SK-N-SH (cell line): ENCODE results near the gene SLIT1. TPM values are rescaled to one million over a fixed set of nuclear protein-coding genes. Genes with fewer than 3 reads are reported as not detected.

Source experiments
- CTCF ChIA-PET: fragments of 300-600, 350-600 bp; formaldehyde crosslinking; extraction: SDS; loops from one replicate; lab custom pipeline; 2021; lab: Yijun Ruan, JAX
- POLR2A ChIA-PET: fragments of 350-600 bp; sonication (Branson Sonifier 250); formaldehyde crosslinking; extraction: SDS; loops from one replicate; lab custom pipeline; 2020; ENCODE audit warnings: antibody characterized with exemption, inconsistent platforms; lab: Yijun Ruan, JAX
- DNase-seq: peaks from one replicate; pipeline ENCODE4 v3.0.0; 2012
- H2AFZ ChIP-seq: fragments of 200-600 bp; sonication (generic); 2 replicates; pipeline ENCODE4 v1.8.1; 2016; ENCODE audit warnings: antibody characterized with exemption, mild to moderate bottlenecking, low read depth
- H3F3A ChIP-seq: fragments of 200-600 bp; sonication (generic); replicated peaks from 2 replicates; pipeline ENCODE3; 2016; ENCODE audit warnings: antibody characterized with exemption, mild to moderate bottlenecking; ENCODE audit not compliant: insufficient read depth
- H3K27ac ChIP-seq, 2 experiments: fragments of 200-500 bp in 1 of 2; fragments of 200-600 bp in 1 of 2; sonication (Bioruptor generic) in 1 of 2; sonication (generic), shearing (Covaris generic) in 1 of 2; 2 replicates each; pipeline versions ENCODE4 v1.5.1 to v1.6.1; 2014 to 2016; ENCODE audit warnings: low read depth in 2 of 2, inconsistent platforms in 1 of 2, low read length in 1 of 2, mild to moderate bottlenecking in 1 of 2, mixed read lengths in 1 of 2
- H3K27me3 ChIP-seq: fragments of 200-600 bp; sonication (generic), shearing (Covaris generic); 2 replicates; pipeline ENCODE4 v1.6.1; 2016; ENCODE audit warnings: mixed run types; ENCODE audit not compliant: insufficient read depth
- H3K36me3 ChIP-seq, 2 experiments: fragments of 200-500 bp in 1 of 2; fragments of 200-600 bp in 1 of 2; sonication (Bioruptor generic) in 1 of 2; sonication (generic) in 1 of 2; replicated peaks in 1 of 2; 2 replicates each; pipeline versions ENCODE3 to v1.5.1; 2014 to 2016; ENCODE audit warnings: low read length in 1 of 2, mild to moderate bottlenecking in 1 of 2; ENCODE audit not compliant: insufficient read depth in 2 of 2, control insufficient read depth in 1 of 2
- H3K4me1 ChIP-seq, 2 experiments: fragments of 200-500 bp in 1 of 2; fragments of 200-600 bp in 1 of 2; sonication (Bioruptor generic) in 1 of 2; sonication (generic), shearing (Covaris generic) in 1 of 2; 2 replicates each; pipeline versions ENCODE4 v1.5.1 to v1.6.1; 2014 to 2016; ENCODE audit warnings: low read depth in 1 of 2, low read length in 1 of 2, mixed run types in 1 of 2; ENCODE audit not compliant: insufficient read depth in 2 of 2, control insufficient read depth in 1 of 2
- H3K4me2 ChIP-seq: fragments of 200-600 bp; sonication (generic), shearing (Covaris generic); 2 replicates; pipeline ENCODE4 v1.6.1; 2017; ENCODE audit warnings: mixed run types
- H3K4me3 ChIP-seq, 2 experiments: fragments of 200-500 bp in 1 of 2; fragments of 200-600 bp in 1 of 2; sonication (Bioruptor generic) in 1 of 2; sonication (generic), shearing (Covaris generic) in 1 of 2; 2 replicates each; pipeline versions ENCODE4 v1.5.1 to v1.8.1; 2014 to 2016; ENCODE audit warnings: low read depth in 2 of 2, inconsistent platforms in 1 of 2, low read length in 1 of 2, mild to moderate bottlenecking in 1 of 2, mixed read lengths in 1 of 2, moderate library complexity in 1 of 2
- H3K79me2 ChIP-seq: fragments of 200-600 bp; sonication (generic); 2 replicates; pipeline ENCODE4 v1.8.1; 2017; ENCODE audit warnings: mild to moderate bottlenecking; ENCODE audit not compliant: insufficient read depth
- H3K9ac ChIP-seq: fragments of 200-600 bp; sonication (generic); 2 replicates; pipeline ENCODE4 v1.6.1; 2017; ENCODE audit warnings: mixed run types
- H3K9me2 ChIP-seq: fragments of 200-600 bp; sonication (generic); 2 replicates; pipeline ENCODE4 v1.6.1; 2017; ENCODE audit warnings: mixed run types
- H3K9me3 ChIP-seq: fragments of 200-600 bp; sonication (generic); 2 replicates; pipeline ENCODE4 v1.6.1; 2017; ENCODE audit warnings: mixed run types, mild to moderate bottlenecking, moderate library complexity
- H4K20me1 ChIP-seq: fragments of 200-600 bp; sonication (generic); 2 replicates; pipeline ENCODE4 v1.6.1; 2017; ENCODE audit warnings: mild to moderate bottlenecking, mixed run types; ENCODE audit not compliant: insufficient read depth
- CHD2 ChIP-seq: fragments of 150-350 bp; IDR thresholded peaks from 2 replicates; pipeline ENCODE4 v1.6.1; 2018; ENCODE audit warnings: low read length; ENCODE audit not compliant: partially characterized antibody
- ELF1 ChIP-seq: IDR thresholded peaks from 2 replicates; pipeline ENCODE4 v1.4.0; 2012
- FOSL2 ChIP-seq: IDR thresholded peaks from 2 replicates; pipeline ENCODE4 v1.4.0; 2012; ENCODE audit warnings: low read depth, mild to moderate bottlenecking, moderate library complexity, borderline replicate concordance
- FOXJ3 ChIP-seq: sonication (generic); formaldehyde crosslinking; IDR thresholded peaks from 2 replicates; pipeline ENCODE4 v1.5.1; 2020; ENCODE audit warnings: mild to moderate bottlenecking, missing genetic modification reagents
- FOXM1 ChIP-seq: IDR thresholded peaks from 2 replicates; pipeline ENCODE4 v1.4.0; 2012; ENCODE audit warnings: low read depth, mild to moderate bottlenecking
- JUND ChIP-seq: IDR thresholded peaks from 2 replicates; pipeline ENCODE4 v1.4.0; 2012
- MEF2A ChIP-seq: IDR thresholded peaks from 2 replicates; pipeline ENCODE4 v1.4.0; 2012; ENCODE audit warnings: low read depth, borderline replicate concordance
- NRF1 ChIP-seq: IDR thresholded peaks from 2 replicates; pipeline ENCODE4 v1.6.1; 2012; ENCODE audit warnings: low read depth, mild to moderate bottlenecking, low read length
- RCOR1 ChIP-seq: fragments of 150-350 bp; IDR thresholded peaks from 2 replicates; pipeline ENCODE4 v1.6.1; 2017; ENCODE audit warnings: antibody characterized with exemption, low read length
- REST ChIP-seq: IDR thresholded peaks from 2 replicates; pipeline ENCODE4 v1.6.1; 2012; ENCODE audit warnings: mild to moderate bottlenecking, low read depth, low read length, moderate library complexity
- RXRA ChIP-seq: IDR thresholded peaks from 2 replicates; pipeline ENCODE4 v1.4.0; 2012; ENCODE audit warnings: low read depth, mild to moderate bottlenecking, borderline replicate concordance
- SMC3 ChIP-seq: IDR thresholded peaks from 2 replicates; pipeline ENCODE4 v1.6.1; 2012; ENCODE audit warnings: low read depth, low read length, improper control_type of control experiment
- TCF12 ChIP-seq: IDR thresholded peaks from 2 replicates; pipeline ENCODE4 v1.4.0; 2012
- ZBTB33 ChIP-seq: IDR thresholded peaks from 2 replicates; pipeline ENCODE4 v1.4.0; 2012; ENCODE audit warnings: low read depth, borderline replicate concordance
- WGBS: methylation state at CpG from one replicate; pipeline ENCODE4 v1.1.6; 2017; ENCODE audit warnings: low lambda C conversion rate; 5-methylcytosine and 5-hydroxymethylcytosine counted together
- polyA plus RNA-seq, 3 experiments: library from polyadenylated mRNA; depleted of rRNA; stranded (reverse); fragments of >200 nt; gene quantifications; 2 replicates each; pipeline ENCODE4 v1.2.3, GENCODE V29; 2012
- TF ChIP-seq, protein P1 (sequence below): IDR thresholded peaks from 2 replicates; pipeline ENCODE4 v1.4.0; 2012; ENCODE audit warnings: low read depth
- TF ChIP-seq, protein P2 (sequence below): fragments of 150-350 bp; IDR thresholded peaks from 2 replicates; pipeline ENCODE4 v1.6.1; 2017; ENCODE audit warnings: antibody characterized with exemption, low read length, low read depth, borderline replicate concordance
- TF ChIP-seq, protein P3 (sequence below): IDR thresholded peaks from 2 replicates; pipeline ENCODE4; 2012
- TF ChIP-seq, protein P4 (sequence below): fragments of 150-350 bp; IDR thresholded peaks from 2 replicates; pipeline ENCODE4 v1.6.1; 2016; ENCODE audit warnings: mild to moderate bottlenecking, low read depth, low read length

SLIT1 gene
- polyA plus RNA-seq, 1 of the 3 experiments (the other 2 are of a cell fraction) = 0.05 TPM

DNA sequence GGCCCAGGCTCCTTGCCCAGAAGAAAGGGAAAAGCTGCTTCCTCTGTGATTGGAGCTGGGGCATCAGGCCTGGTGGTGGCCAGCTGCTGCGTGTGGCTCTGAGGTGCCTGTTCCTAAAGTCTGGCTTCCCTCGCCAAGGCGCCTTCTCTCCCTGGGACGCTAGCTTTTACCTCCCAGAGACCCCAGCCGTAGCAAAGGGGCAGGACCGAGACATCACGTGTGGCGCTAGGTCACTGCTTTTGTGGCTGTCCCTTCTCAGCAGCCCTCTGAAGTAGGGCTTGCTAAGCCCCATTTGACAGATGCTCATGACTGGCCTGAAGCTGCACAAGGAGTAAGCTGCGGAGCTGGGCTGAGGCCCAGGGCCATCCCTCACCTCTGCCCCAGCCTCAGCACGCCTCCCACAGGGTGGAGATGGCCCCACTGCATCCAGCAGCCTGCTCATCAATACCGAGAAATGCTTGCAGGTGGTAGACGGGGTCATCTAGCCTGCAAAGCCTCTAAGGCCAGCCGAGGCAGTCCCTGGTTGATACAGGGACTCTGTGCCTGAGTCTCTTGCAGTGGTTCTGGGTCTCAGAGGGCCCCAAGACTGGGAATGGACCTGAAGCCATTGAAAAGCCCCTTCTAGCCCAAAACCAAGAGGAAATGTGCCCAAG is 182.5 kb downstream of the SLIT1 start (continued):
- no peak for TF ChIP-seq RXRA
- no peak for TF ChIP-seq REST
- no peak for TF ChIP-seq JUND
- TF ChIP-seq, protein P1, sequence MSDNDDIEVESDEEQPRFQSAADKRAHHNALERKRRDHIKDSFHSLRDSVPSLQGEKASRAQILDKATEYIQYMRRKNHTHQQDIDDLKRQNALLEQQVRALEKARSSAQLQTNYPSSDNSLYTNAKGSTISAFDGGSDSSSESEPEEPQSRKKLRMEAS = no peak
- TF ChIP-seq CHD2 = no peak

- H3K9me3 ChIP-seq = peaks cover 6% of the 10 kb centered on the region; the same call in 1 of the 2 replicates
- WGBS = no CpG with 5 or more reads among the region's 16 CpGs
- H3K4me2 ChIP-seq = no peak overlapping the region
- H3K9ac ChIP-seq = no peak overlapping the region
- no peak for DNase-seq
- no peaks in the 10 kb centered on the region for H3F3A ChIP-seq
- no peak overlapping the region for H3K27ac ChIP-seq
- H3K36me3 ChIP-seq = no peaks in the 10 kb centered on the region
- no peak overlapping the region for H2AFZ ChIP-seq
- H3K4me3 ChIP-seq = no peak overlapping the region
- H4K20me1 ChIP-seq = no peaks in the 10 kb centered on the region
- ChIA-PET POLR2A (no interaction called here), CTCF (interaction anchor here (1.0 to 1.3 kb wide), 5 partner anchors 8 to 34 kb away, joined by 3 read pairs; no protein-coding TSS in a partner anchor)
- no peaks in the 10 kb centered on the region for H3K27me3 ChIP-seq
- peaks cover 0 to 5% of the 10 kb centered on the region in 2 experiments; a peak in 1 of 4 replicates for H3K4me1 ChIP-seq
- H3K79me2 ChIP-seq = no peaks in the 10 kb centered on the region
- no peaks in the 10 kb centered on the region for H3K9me2 ChIP-seq
- TF ChIP-seq RCOR1 (no peak), REST (no peak), FOXM1 (no peak), MEF2A (no peak), FOXJ3 (CRISPR knock-in tag) (no peak), NRF1 (no peak), TCF12 (no peak), ZBTB33 (no peak), FOSL2 (no peak), SMC3 (no peak), ELF1 (no peak), CHD2 (no peak)
- TF ChIP-seq, protein P2, sequence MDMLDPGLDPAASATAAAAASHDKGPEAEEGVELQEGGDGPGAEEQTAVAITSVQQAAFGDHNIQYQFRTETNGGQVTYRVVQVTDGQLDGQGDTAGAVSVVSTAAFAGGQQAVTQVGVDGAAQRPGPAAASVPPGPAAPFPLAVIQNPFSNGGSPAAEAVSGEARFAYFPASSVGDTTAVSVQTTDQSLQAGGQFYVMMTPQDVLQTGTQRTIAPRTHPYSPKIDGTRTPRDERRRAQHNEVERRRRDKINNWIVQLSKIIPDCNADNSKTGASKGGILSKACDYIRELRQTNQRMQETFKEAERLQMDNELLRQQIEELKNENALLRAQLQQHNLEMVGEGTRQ = no peak
- TF ChIP-seq, protein P3, sequence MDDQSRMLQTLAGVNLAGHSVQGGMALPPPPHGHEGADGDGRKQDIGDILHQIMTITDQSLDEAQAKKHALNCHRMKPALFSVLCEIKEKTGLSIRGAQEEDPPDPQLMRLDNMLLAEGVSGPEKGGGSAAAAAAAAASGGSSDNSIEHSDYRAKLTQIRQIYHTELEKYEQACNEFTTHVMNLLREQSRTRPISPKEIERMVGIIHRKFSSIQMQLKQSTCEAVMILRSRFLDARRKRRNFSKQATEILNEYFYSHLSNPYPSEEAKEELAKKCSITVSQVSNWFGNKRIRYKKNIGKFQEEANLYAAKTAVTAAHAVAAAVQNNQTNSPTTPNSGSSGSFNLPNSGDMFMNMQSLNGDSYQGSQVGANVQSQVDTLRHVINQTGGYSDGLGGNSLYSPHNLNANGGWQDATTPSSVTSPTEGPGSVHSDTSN = no peak
- TF ChIP-seq, protein P4, sequence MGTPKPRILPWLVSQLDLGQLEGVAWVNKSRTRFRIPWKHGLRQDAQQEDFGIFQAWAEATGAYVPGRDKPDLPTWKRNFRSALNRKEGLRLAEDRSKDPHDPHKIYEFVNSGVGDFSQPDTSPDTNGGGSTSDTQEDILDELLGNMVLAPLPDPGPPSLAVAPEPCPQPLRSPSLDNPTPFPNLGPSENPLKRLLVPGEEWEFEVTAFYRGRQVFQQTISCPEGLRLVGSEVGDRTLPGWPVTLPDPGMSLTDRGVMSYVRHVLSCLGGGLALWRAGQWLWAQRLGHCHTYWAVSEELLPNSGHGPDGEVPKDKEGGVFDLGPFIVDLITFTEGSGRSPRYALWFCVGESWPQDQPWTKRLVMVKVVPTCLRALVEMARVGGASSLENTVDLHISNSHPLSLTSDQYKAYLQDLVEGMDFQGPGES = no peak
These were observed 183.1 kb downstream of the SLIT1 start for GRCh38 chr10:97002670-97003069.
